CD4-positive, alpha-beta T cell treated with Interleukin-21 for 1 hour (primary cell): ENCODE results near the gene DLK1.

ENCODE experiments used
- DNase-seq: peaks from one replicate; pipeline ENCODE4 v3.0.0-alpha.2; 2020

DLK1 gene

DNA sequence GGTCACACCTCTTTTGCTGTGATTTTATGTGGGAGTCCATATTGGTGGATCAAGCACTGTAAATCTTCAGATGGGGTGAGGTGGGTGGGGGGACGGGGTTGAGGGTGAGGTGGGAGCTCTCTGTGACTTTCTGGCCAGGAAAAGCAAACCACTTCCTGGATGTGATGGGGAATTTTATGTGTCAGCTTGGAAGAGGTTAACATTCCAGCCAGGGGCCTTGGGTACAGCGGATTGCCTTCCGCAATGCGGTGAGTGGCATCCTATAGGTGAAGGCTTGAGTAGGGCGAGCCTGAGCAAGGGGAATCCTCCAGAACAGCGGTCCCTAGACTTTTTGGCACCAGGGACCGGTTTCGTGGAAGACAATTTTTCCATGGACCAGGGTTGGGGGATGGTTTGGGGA is 36.2 kb downstream of the DLK1 start:
- no peak for DNase-seq

DNA sequence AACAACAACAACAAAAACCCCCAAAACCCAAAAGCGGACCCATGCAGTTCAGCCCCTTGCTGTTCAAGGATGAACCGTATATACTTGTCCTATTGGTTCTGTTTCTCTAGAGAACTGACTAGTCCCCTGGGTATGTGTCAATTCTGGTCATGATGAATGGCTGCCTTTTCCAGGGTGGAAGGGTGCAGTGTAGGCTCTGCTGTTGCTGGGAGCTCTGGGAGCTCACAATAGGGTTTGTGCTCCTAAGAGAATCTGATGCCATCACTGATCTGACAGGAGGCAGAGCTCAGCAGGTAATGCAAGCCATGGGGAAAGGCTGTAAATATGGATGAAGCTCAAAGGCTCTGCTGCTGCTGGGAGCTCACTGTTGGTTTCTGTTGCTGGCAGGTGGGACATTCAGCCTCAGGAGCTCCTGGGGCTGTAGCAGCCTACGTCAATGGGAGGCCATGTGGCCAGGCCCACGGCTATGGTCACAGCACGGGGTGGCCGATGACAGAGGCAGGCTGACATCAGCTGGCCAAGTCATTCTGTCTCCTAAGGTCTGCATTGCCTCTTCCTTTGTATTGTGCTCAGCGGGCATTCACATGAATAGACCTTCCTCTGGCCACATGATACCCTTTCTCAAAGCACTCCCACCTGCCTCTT is 37.9 kb downstream of the DLK1 start:
- no peak for DNase-seq

DNA sequence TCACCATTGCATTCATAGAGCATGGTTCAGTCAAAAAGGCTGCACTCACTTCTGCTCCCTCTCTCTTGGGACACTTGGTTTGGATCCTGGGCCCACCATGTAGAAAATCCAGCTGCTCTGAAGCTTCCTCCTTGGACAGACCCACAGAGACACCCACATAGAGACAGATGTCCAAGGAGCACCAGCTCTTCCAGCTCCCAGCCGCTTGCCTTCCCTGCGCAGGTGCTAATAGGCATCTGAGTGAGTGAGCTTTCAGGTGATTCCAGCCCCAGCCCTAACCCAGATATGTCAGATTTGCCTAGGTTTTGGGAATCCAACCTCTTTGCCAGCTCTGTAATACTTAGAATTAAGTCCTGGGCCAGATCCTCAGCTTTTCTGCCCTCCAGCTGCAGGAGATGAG is 38.6 kb downstream of the DLK1 start:
- DNase-seq: no peak

- DNase-seq: no peak
These were observed 39.3 kb downstream of the DLK1 start for GRCh38 chr14:100765991-100766390.

DNA sequence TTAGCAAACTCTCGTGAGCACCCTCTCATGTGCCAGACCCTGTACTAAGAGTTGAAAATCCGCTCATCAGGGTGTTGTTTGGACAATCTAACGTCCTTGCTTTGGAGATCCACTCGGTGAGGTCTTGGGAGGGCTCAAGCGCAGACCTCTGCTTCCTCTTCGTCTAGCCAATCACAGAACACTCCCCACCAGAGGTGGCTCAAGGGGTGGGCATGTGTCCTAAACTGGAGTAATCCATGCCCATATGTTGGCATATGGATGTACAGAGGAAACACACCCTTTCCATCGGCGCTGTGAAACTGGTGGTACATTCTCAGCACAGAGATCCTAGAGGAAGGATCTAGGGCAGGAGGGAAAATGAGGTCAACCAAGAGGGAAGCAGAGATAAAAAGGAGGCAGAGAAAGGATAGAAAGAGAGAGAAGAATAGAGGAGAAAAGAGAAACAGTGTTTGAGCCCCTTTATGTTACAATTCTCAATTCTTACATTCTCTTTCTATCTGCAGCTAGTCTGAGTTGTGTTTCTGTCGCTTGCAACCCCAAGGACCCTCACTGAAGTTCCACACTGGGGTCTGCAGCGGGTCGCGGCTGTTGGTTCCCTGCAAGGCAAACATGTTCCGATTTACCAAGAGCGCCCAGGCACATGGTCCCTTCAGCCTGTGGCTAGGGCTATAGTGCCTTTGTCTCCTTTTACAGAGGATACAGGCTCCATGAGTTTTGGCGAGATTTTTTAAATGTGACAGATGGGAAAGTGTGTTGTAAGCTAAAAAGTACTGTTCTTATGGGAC is 40.5 kb downstream of the DLK1 start:
- no peak for DNase-seq

- DNase-seq: no peak
These were observed 41.3 kb downstream of the DLK1 start for GRCh38 chr14:100767788-100768536.

- no peak for DNase-seq
These were observed 42.6 kb downstream of the DLK1 start for GRCh38 chr14:100769035-100769939.

GRCh38 chr14:100770046-100770445 is 43.4 kb downstream of the DLK1 start:
- no peak for DNase-seq

DNA sequence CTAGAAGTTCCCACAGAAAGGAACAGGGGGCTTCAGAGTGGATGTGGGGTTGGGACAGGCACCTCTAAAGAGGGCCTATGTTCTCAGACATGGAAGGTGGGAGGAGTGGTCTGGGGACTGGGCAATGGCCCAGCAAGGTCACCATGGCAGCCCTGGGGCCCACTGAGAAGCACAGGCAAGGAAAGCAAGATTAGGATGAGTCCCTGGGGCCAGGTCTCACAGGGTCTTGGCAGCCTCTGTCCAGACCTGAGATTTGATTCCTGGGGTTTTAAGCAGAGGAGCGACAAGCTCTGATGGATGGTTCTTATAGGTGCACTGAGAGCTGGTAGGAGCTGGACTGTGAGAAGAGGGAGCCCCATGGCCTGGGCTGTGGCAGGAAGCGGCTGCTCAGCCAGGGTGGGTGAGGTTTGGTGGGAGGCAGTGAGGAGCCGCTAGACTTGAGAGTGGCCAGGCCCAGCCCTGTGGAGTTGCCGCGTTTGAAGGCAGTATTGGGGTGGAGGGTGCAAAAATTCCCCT is 44.0 kb downstream of the DLK1 start:
- DNase-seq: no peak

GRCh38 chr14:100771121-100771800 is 44.6 kb downstream of the DLK1 start:
- DNase-seq: no peak

DNA sequence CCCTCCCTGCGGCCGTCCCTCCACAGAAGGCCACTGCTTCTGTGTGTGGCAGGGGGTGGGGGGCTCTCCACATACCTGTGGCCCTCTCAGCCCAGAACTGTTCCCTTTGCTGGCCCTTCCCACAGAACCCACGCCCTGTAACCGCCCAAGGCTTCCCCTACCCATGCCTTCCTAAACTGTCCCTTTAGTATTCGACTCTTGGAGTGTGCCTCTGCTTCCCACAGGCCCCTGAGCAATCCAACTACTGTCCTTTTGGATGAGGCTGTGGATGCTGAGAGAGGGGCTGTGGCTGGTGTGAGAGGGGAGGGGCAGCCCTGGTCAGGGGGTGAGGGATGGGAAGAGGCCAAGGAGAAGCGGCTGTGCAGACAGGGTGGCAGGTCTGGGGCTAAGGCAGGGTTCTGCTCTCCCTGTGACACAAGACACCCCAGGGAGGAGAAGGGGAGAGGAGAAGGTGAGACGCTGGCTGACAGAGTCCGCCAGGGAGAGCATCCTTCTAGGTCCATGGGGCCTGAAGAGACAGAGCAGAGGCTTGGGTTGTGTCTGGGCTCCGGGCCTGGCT is 46.0 kb downstream of the DLK1 start:
- no peak for DNase-seq

GRCh38 chr14:100773331-100774163 is 46.9 kb downstream of the DLK1 start:
- DNase-seq: no peak

- DNase-seq: no peak
These were observed 47.5 kb downstream of the DLK1 start for GRCh38 chr14:100774164-100774537.

GRCh38 chr14:100775351-100775830 is 48.7 kb downstream of the DLK1 start:
- DNase-seq: no peak

GRCh38 chr14:100775831-100776591 is 49.3 kb downstream of the DLK1 start:
- DNase-seq: no peak

GRCh38 chr14:100776681-100777365 is 50.1 kb downstream of the DLK1 start:
- no peak for DNase-seq

- no peak for DNase-seq
These were observed 50.7 kb downstream of the DLK1 start for GRCh38 chr14:100777366-100777817.

GRCh38 chr14:100777818-100778525 is 51.3 kb downstream of the DLK1 start:
- DNase-seq: no peak
